Measurements from ENCODE around the gene ACSM5. TPM values are rescaled to one million over a fixed set of nuclear protein-coding genes. Genes with fewer than 3 reads are reported as not detected.

The ACSM5 gene
- total RNA-seq, 1 donor from 2014 or later = not detected

DNA sequence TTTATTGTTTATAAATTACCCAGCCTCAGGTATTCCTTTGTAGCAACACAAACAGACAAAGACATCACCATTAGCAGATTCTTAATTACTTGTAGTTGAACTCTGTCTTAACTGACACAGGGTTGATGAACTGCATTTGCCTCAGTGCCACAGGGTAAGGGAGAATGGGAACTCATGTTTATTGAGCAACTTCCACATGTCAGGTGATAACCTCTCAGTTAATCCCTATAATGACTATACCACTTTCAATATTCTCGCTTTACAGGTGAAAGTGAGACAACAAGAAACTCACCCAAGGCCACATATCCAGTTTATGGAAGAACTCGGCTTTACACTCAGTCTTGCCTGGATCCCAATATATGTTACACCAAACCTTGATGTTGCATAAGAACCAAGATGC is 13.4 kb upstream of the ACSM5 start:
- peaks cover 4% of the 10 kb centered on the region for H3K4me1 Mint-ChIP-seq (ENCODE audit: unreplicated experiment)
- TF ChIP-seq CTCF (conservative IDR thresholded peaks at IDR 0.05) = no peak
- H3K9me3 Mint-ChIP-seq = no peaks in the 10 kb centered on the region
- no peak overlapping the region for H3K4me3 Mint-ChIP-seq
- no peak for DNase-seq (ENCODE audit: extremely low spot score, unreplicated experiment)
- no peak overlapping the region for H3K27ac Mint-ChIP-seq
- H3K36me3 Mint-ChIP-seq = no peaks in the 10 kb centered on the region
- H3K27me3 Mint-ChIP-seq = no peaks in the 10 kb centered on the region

DNA sequence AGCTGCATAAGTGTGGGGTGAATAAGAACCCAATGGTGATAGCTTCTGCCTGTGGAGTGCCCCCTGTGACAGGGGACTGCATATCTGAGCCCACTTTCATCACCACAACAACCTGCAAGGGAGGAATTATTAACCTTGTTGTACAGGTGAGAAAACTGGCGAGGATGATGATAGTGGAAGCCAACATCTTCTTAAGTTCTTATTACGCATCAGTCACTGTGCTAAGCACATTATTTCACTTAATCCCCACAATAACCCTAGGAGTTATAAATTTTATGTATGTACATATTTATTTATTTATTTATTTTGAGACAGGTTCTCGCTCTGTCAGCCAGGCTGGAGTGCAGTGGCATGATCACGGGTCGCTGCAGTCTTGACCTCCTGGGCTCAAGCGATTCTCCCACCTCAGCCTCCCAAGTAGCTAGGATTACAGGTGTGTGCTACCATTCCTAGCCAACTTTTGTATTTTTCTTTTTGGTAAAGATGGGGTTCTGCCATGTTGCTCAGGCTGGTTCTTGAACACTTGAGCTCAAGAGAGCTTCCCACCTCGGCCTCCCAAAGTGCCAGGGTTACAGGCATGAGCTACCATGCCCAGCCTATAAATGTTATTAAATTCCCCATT is 12.4 kb upstream of the ACSM5 start:
- Mint-ChIP-seq H3K4me3 (no peak overlapping the region), H3K4me1 (ENCODE audit: unreplicated experiment) (peaks cover 4% of the 10 kb centered on the region), H3K27ac (no peak overlapping the region), H3K27me3 (no peaks in the 10 kb centered on the region), H3K36me3 (no peaks in the 10 kb centered on the region), H3K9me3 (no peaks in the 10 kb centered on the region)
- no peak for DNase-seq (ENCODE audit: extremely low spot score, unreplicated experiment)
- TF ChIP-seq CTCF (conservative IDR thresholded peaks at IDR 0.05) = no peak

DNA sequence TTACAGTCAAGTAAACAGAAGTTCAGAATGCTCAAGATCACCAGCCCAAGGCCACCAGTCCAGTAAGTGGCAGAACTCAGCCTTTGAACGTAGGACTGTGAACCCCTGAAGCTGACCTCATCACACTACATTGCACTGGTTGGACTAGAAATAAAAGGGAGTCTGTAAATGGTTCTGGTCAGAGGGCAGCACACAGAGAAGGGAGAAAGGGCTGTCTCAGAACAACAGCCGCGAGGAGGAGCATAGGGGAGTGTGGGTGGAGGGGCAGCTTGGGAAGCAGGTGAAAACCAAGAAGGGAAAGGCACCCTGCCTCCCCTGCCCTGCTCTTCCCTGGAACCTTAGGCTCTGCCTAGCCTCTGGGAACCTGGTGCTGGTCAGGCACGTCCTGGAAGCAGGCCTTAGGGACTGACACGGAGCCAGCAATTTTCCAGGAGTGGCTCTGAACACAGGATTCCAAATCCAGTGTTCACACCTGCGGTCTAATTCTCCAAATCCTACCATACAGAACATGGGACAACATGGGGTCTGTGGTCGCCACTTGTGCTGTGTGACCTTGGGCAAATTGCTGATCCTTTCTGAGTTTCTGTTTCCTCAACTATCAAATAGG is 11.8 kb upstream of the ACSM5 start:
- DNase-seq (ENCODE audit: extremely low spot score, unreplicated experiment) = no peak
- H3K27me3 Mint-ChIP-seq = no peaks in the 10 kb centered on the region
- H3K27ac Mint-ChIP-seq = no peak overlapping the region
- H3K4me3 Mint-ChIP-seq = no peak overlapping the region
- no peaks in the 10 kb centered on the region for H3K9me3 Mint-ChIP-seq
- TF ChIP-seq CTCF (conservative IDR thresholded peaks at IDR 0.05) = no peak
- peaks cover 4% of the 10 kb centered on the region for H3K4me1 Mint-ChIP-seq (ENCODE audit: unreplicated experiment)
- H3K36me3 Mint-ChIP-seq = no peaks in the 10 kb centered on the region

- Mint-ChIP-seq H3K4me1 (ENCODE audit: unreplicated experiment) (peaks cover 4% of the 10 kb centered on the region), H3K27me3 (no peaks in the 10 kb centered on the region), H3K36me3 (no peaks in the 10 kb centered on the region), H3K4me3 (no peak overlapping the region), H3K27ac (no peak overlapping the region), H3K9me3 (no peaks in the 10 kb centered on the region)
- TF ChIP-seq CTCF (conservative IDR thresholded peaks at IDR 0.05) = no peak
- no peak for DNase-seq (ENCODE audit: extremely low spot score, unreplicated experiment)
Observed at GRCh38 chr16:20398603-20399002, 10.7 kb upstream of the ACSM5 start.

GRCh38 chr16:20399185-20399584 is 10.1 kb upstream of the ACSM5 start:
- H3K27me3 Mint-ChIP-seq = no peaks in the 10 kb centered on the region

More at GRCh38 chr16:20399185-20399584, 10.1 kb upstream of the ACSM5 start:
- H3K4me3 Mint-ChIP-seq = no peak overlapping the region
- H3K9me3 Mint-ChIP-seq = no peaks in the 10 kb centered on the region
- no peaks in the 10 kb centered on the region for H3K4me1 Mint-ChIP-seq (ENCODE audit: unreplicated experiment)
- no peak overlapping the region for H3K27ac Mint-ChIP-seq
- DNase-seq (ENCODE audit: extremely low spot score, unreplicated experiment) = no peak
- no peaks in the 10 kb centered on the region for H3K36me3 Mint-ChIP-seq
- TF ChIP-seq CTCF (conservative IDR thresholded peaks at IDR 0.05) = no peak
